HCT116 (cell line): ENCODE data around the gene ENOX1. TPM values are rescaled to one million over a fixed set of nuclear protein-coding genes. Genes with fewer than 3 reads are reported as not detected.

ENCODE experiments used
- ATAC-seq: fragments of 200-7000 bp; cut with Tn5 transposase; 2 replicates; pipeline ENCODE4 v1.9.1; 2020; ENCODE audit warnings: mild to moderate bottlenecking, moderate library complexity
- BruUV-seq: library from RNA; stranded (reverse); fragments of 400-500 nt; replicated peaks from 2 replicates; lab custom pipeline; 2021; lab: Mats Ljungman, UMichigan
- CTCF ChIA-PET: fragments of 300-600 bp; sonication (Branson Sonifier 250); formaldehyde crosslinking; loops from one replicate; lab custom pipeline; 2021; ENCODE audit warnings: antibody characterized with exemption; lab: Charles Lee
- POLR2A ChIA-PET: fragments of 300-600, 350-600 bp; sonication (Branson Sonifier 250); formaldehyde crosslinking; loops from one replicate; lab custom pipeline; 2021; ENCODE audit warnings: antibody characterized with exemption; lab: Charles Lee
- RAD21 ChIA-PET, 2 experiments: fragments of 300-600 bp; sonication (Branson Sonifier 250); formaldehyde crosslinking; loops; one replicate each; lab custom pipeline; 2023; ENCODE audit warnings: low total read pairs in 2 of 2; ENCODE audit not compliant: uncharacterized antibody in 2 of 2, unreplicated experiment in 2 of 2, low non-redundant PET in 1 of 2; lab: Charles Lee
- DNase-seq: peaks from one replicate; pipeline ENCODE4 v3.0.0-alpha.2; 2010; ENCODE audit warnings: low read depth, low spot score
- H2AFZ ChIP-seq: fragments of 200-600 bp; shearing (Covaris generic), sonication (generic); 2 replicates; pipeline ENCODE4 v1.6.1; 2017; ENCODE audit warnings: low read depth, mixed run types, mixed read lengths, antibody characterized with exemption, low read length; ENCODE audit not compliant: poor library complexity, severe bottlenecking
- H3K27ac ChIP-seq: 2 replicates; pipeline ENCODE4 v1.5.1; 2012; ENCODE audit warnings: low read depth, low read length
- H3K27me3 ChIP-seq: fragments of 200-600 bp; sonication (generic); 2 replicates; pipeline ENCODE4 v1.6.1; 2016; ENCODE audit warnings: mixed run types, low read length, mixed read lengths; ENCODE audit not compliant: insufficient read depth
- H3K36me3 ChIP-seq, 2 experiments: fragments of 200-500 bp in 1 of 2; fragments of 200-600 bp in 1 of 2; sonication (Bioruptor generic) in 1 of 2; sonication (generic) in 1 of 2; 2 replicates each; pipeline versions ENCODE4 v1.5.1 to v1.6.1; 2014 to 2016; ENCODE audit warnings: low read length in 2 of 2, inconsistent platforms in 1 of 2, mixed read lengths in 1 of 2, mixed run types in 1 of 2; ENCODE audit not compliant: insufficient read depth in 2 of 2, control insufficient read depth in 1 of 2
- H3K4me1 ChIP-seq, 2 experiments: fragments of 200-600 bp in 1 of 2; sonication (generic) in 1 of 2; 2 replicates each; pipeline versions ENCODE4 v1.5.1 to v1.6.1; 2012 to 2017; ENCODE audit warnings: low read length in 2 of 2, inconsistent platforms in 1 of 2, mild to moderate bottlenecking in 1 of 2, mixed read lengths in 1 of 2, mixed run types in 1 of 2, moderate library complexity in 1 of 2; ENCODE audit not compliant: insufficient read depth in 2 of 2, control insufficient read depth in 1 of 2
- H3K4me2 ChIP-seq: fragments of 200-600 bp; sonication (generic); 2 replicates; pipeline ENCODE4 v1.6.1; 2017; ENCODE audit warnings: mixed run types, low read length, mixed read lengths
- H3K4me3 ChIP-seq, 2 experiments: fragments of 200-600 bp in 1 of 2; sonication (generic) in 1 of 2; replicated peaks in 1 of 2; 2 replicates each; pipeline ENCODE4 v1.5.1; 2011 to 2016; ENCODE audit warnings: low read length in 2 of 2, control low read depth in 1 of 2, low read depth in 1 of 2, mild to moderate bottlenecking in 1 of 2, mixed read lengths in 1 of 2, mixed run types in 1 of 2
- H3K79me2 ChIP-seq: fragments of 200-600 bp; sonication (generic); 2 replicates; pipeline ENCODE4 v1.6.1; 2017; ENCODE audit warnings: mild to moderate bottlenecking, mixed run types, low read length, moderate library complexity, mixed read lengths; ENCODE audit not compliant: insufficient read depth
- H3K9ac ChIP-seq: fragments of 200-600 bp; sonication (generic); 2 replicates; pipeline ENCODE4 v1.6.1; 2016; ENCODE audit warnings: low read length, mixed read lengths
- H3K9me2 ChIP-seq: fragments of 200-600 bp; sonication (generic), shearing (Covaris generic); 2 replicates; pipeline ENCODE4 v1.6.1; 2017; ENCODE audit warnings: mixed run types, mild to moderate bottlenecking, moderate library complexity; ENCODE audit not compliant: insufficient read depth
- H3K9me3 ChIP-seq, 2 experiments: fragments of 200-500 bp in 1 of 2; fragments of 200-600 bp in 1 of 2; sonication (Bioruptor generic) in 1 of 2; sonication (generic) in 1 of 2; 2 replicates each; pipeline ENCODE4 v1.6.1; 2014 to 2017; ENCODE audit warnings: low read length in 2 of 2, mixed read lengths in 2 of 2, inconsistent platforms in 1 of 2, low read depth in 1 of 2, mild to moderate bottlenecking in 1 of 2, mixed run types in 1 of 2, moderate library complexity in 1 of 2; ENCODE audit not compliant: control insufficient read depth in 1 of 2, insufficient read depth in 1 of 2
- H4K20me1 ChIP-seq: fragments of 200-600 bp; sonication (generic), shearing (Covaris generic); 2 replicates; pipeline ENCODE4 v1.6.1; 2017; ENCODE audit warnings: mixed run types, mild to moderate bottlenecking, moderate library complexity; ENCODE audit not compliant: insufficient read depth
- ATF3 ChIP-seq: IDR thresholded peaks from 2 replicates; pipeline ENCODE4 v1.6.1; 2012
- CEBPB ChIP-seq: IDR thresholded peaks from 2 replicates; pipeline ENCODE4 v1.6.1; 2012; ENCODE audit warnings: low read depth
- EGR1 ChIP-seq: IDR thresholded peaks from 2 replicates; pipeline ENCODE4 v1.6.1; 2012; ENCODE audit warnings: low read depth
- EZH2 ChIP-seq: fragments of 200-600 bp; sonication (generic); IDR thresholded peaks from 2 replicates; pipeline ENCODE4 v1.6.1; 2017; ENCODE audit warnings: antibody characterized with exemption, mixed run types
- JUND ChIP-seq: IDR thresholded peaks from 2 replicates; pipeline ENCODE4 v1.6.1; 2012
- POLR2A ChIP-seq: IDR thresholded peaks from 2 replicates; pipeline ENCODE4 v1.7.0; 2011; ENCODE audit warnings: borderline replicate concordance; ENCODE audit not compliant: insufficient read depth, insufficient read length; ENCODE audit errors: extremely low read depth
- POLR2AphosphoS5 ChIP-seq: IDR thresholded peaks from 2 replicates; pipeline ENCODE4 v1.6.1; 2011; ENCODE audit warnings: mild to moderate bottlenecking, low read depth, low read length, moderate library complexity
- SIN3A ChIP-seq: IDR thresholded peaks from 2 replicates; pipeline ENCODE4 v1.6.1; 2012; ENCODE audit warnings: low read depth
- SP1 ChIP-seq: IDR thresholded peaks from 2 replicates; pipeline ENCODE4 v1.6.1; 2012; ENCODE audit warnings: low read depth
- SRF ChIP-seq: IDR thresholded peaks from 2 replicates; pipeline ENCODE4 v1.6.1; 2012; ENCODE audit warnings: low read depth
- TCF7L2 ChIP-seq: IDR thresholded peaks from 2 replicates; pipeline ENCODE4 v1.7.0; 2011; ENCODE audit warnings: borderline replicate concordance, inconsistent platforms; ENCODE audit not compliant: insufficient read depth, insufficient read length; ENCODE audit errors: extremely low read depth
- YY1 ChIP-seq: IDR thresholded peaks from 2 replicates; pipeline ENCODE4 v1.6.1; 2011; ENCODE audit warnings: low read length, low read depth, moderate library complexity, mild to moderate bottlenecking; ENCODE audit not compliant: insufficient replicate concordance; ENCODE audit errors: extremely low read depth
- ZNF274 ChIP-seq: fragments of 200-500 bp; sonication (Bioruptor generic); IDR thresholded peaks from 2 replicates; pipeline ENCODE4 v1.6.1; 2014; ENCODE audit warnings: mild to moderate bottlenecking, low read depth, low read length, inconsistent platforms
- intact Hi-C: fragments of 100-400 bp; cut with micrococcal nuclease; formaldehyde crosslinking; loops from 2 replicates; pipeline ENCODE4 v1.10.0; 2022
- total RNA-seq: library from RNA; stranded (reverse); gene quantifications from one replicate; pipeline ENCODE4 v1.2.1, GENCODE V29; 2021; ENCODE audit not compliant: unreplicated experiment

Gene ENOX1
- total RNA-seq, 1 experiment from 2014 or later = 4.5 TPM

- Histone ChIP-seq H3K27me3 (no peaks in the 10 kb centered on the region; the same call in 1 of the 2 replicates), H3K4me3 (no peak overlapping the region), H2AFZ (no peak overlapping the region), H3K9me3 (no peaks in the 10 kb centered on the region), H3K27ac (no peak overlapping the region), H3K9me2 (no peaks in the 10 kb centered on the region), H3K36me3 (no peaks in the 10 kb centered on the region), H4K20me1 (no peaks in the 10 kb centered on the region), H3K79me2 (no peaks in the 10 kb centered on the region), H3K9ac (no peak overlapping the region), H3K4me1 (no peaks in the 10 kb centered on the region), H3K4me2 (no peak overlapping the region)
- TF ChIP-seq SIN3A (no peak), EZH2 (no peak), JUND (no peak), ZNF274 (no peak), TCF7L2 (no peak), ATF3 (no peak), POLR2A (no peak)
- intact Hi-C loops = no loop called here
- CTCF ChIA-PET = no interaction called here
- RAD21 ChIA-PET = no interaction called here
- ATAC-seq (no peak), DNase-seq (no peak)
- POLR2A ChIA-PET = no interaction called here
- BruUV-seq = no TSS peak
These were observed 379.7 kb downstream of the ENOX1 start for GRCh38 chr13:43407023-43407581.

- no peak overlapping the region for H3K27ac ChIP-seq
- H4K20me1 ChIP-seq = no peaks in the 10 kb centered on the region
- TF ChIP-seq CEBPB = no peak
- no peak for TF ChIP-seq SRF
- no peak for TF ChIP-seq SP1
- TF ChIP-seq TCF7L2 = no peak
- no peak for TF ChIP-seq EGR1
- TF ChIP-seq ATF3 = no peak
- TF ChIP-seq POLR2AphosphoS5 = no peak
- no peak for TF ChIP-seq SIN3A
- no peak for TF ChIP-seq POLR2A
- no peak for TF ChIP-seq YY1
- TF ChIP-seq, all 23 proteins: peak for 0
- intact Hi-C loops = no loop called here
- POLR2A ChIA-PET = no interaction called here
- Histone ChIP-seq H3K79me2 (no peaks in the 10 kb centered on the region), H3K36me3 (no peaks in the 10 kb centered on the region), H3K9me3 (no peaks in the 10 kb centered on the region), H3K9me2 (no peaks in the 10 kb centered on the region), H3K4me1 (no peaks in the 10 kb centered on the region), H2AFZ (no peak overlapping the region), H3K4me3 (no peak overlapping the region), H3K27me3 (no peaks in the 10 kb centered on the region), H3K4me2 (no peak overlapping the region), H3K9ac (no peak overlapping the region)
- CTCF ChIA-PET = no interaction called here
- ATAC-seq (no peak), DNase-seq (no peak)
- no TSS peak for BruUV-seq
- RAD21 ChIA-PET = no interaction called here
These were observed 381.3 kb downstream of the ENOX1 start for GRCh38 chr13:43405457-43405856.
